HL-60 (cell line): ENCODE results near the gene KLC3.

ENCODE experiments used
- DNase-seq, 2 experiments: peaks; one replicate each; pipeline ENCODE4 v3.0.0-alpha.2; 2010 to 2020; ENCODE audit warnings: low read depth in 1 of 2, low spot score in 1 of 2
- H3K27ac ChIP-seq: fragments of 250-450 bp; sonication (Bioruptor Pico); replicated peaks from 2 replicates; pipeline ENCODE4 v1.5.1; 2020; ENCODE audit warnings: mild to moderate bottlenecking, moderate library complexity
- H3K27me3 ChIP-seq: fragments of 250-450 bp; sonication (Bioruptor Pico); 2 replicates; pipeline ENCODE4 v1.5.1; 2021; ENCODE audit warnings: mild to moderate bottlenecking, moderate library complexity; ENCODE audit not compliant: insufficient read depth, poor library complexity, severe bottlenecking
- H3K4me3 ChIP-seq: replicated peaks from 2 replicates; pipeline ENCODE4 v1.5.1; 2011; ENCODE audit warnings: mild to moderate bottlenecking, control low read depth, low read length; ENCODE audit not compliant: insufficient read depth
- CTCF ChIP-seq: IDR thresholded peaks from one replicate; pipeline ENCODE4 v1.5.1; 2011; ENCODE audit warnings: low read length, control low read depth, inconsistent platforms; ENCODE audit not compliant: insufficient read depth
- GABPA ChIP-seq: IDR thresholded peaks from 2 replicates; pipeline ENCODE4 v1.6.1; 2012; ENCODE audit warnings: low read depth
- POLR2AphosphoS5 ChIP-seq: IDR thresholded peaks from 2 replicates; pipeline ENCODE4 v1.6.1; 2012; ENCODE audit warnings: low read depth
- REST ChIP-seq: IDR thresholded peaks from 2 replicates; pipeline ENCODE4 v1.6.1; 2012; ENCODE audit warnings: low read depth; ENCODE audit not compliant: insufficient replicate concordance
- SPI1 ChIP-seq: IDR thresholded peaks from 2 replicates; pipeline ENCODE4 v1.6.1; 2012; ENCODE audit warnings: low read depth, mild to moderate bottlenecking, borderline replicate concordance

KLC3 gene

GRCh38 chr19:45303269-45304060, 37.1 kb upstream of the KLC3 start:
- DNase-seq = no peak
- TF ChIP-seq SPI1 = no peak
- no peak for TF ChIP-seq CTCF
- no peak for TF ChIP-seq POLR2AphosphoS5
- no peak for TF ChIP-seq REST
- no peak for TF ChIP-seq GABPA
- H3K4me3 ChIP-seq = no peak overlapping the region
- H3K27me3 ChIP-seq = no peaks in the 10 kb centered on the region
- no peak overlapping the region for H3K27ac ChIP-seq

GRCh38 chr19:45304141-45304926, 36.2 kb upstream of the KLC3 start:
- no peaks in the 10 kb centered on the region for H3K27me3 ChIP-seq
- no peak for DNase-seq
- no peak for TF ChIP-seq POLR2AphosphoS5
- TF ChIP-seq REST = no peak
- no peak for TF ChIP-seq CTCF
- TF ChIP-seq GABPA = no peak
- no peak for TF ChIP-seq SPI1
- H3K27ac ChIP-seq = no peak overlapping the region
- H3K4me3 ChIP-seq = no peak overlapping the region

GRCh38 chr19:45305007-45305406, 35.5 kb upstream of the KLC3 start:
- TF ChIP-seq CTCF (no peak), GABPA (no peak), REST (no peak), POLR2AphosphoS5 (no peak), SPI1 (no peak)
- no peak for DNase-seq
- no peaks in the 10 kb centered on the region for H3K27me3 ChIP-seq
- H3K27ac ChIP-seq = no peak overlapping the region
- H3K4me3 ChIP-seq = no peak overlapping the region
